A673 (cell line): ENCODE measurements around the gene RTP3. TPM values are rescaled to one million over a fixed set of nuclear protein-coding genes. Genes with fewer than 3 reads are reported as not detected.

Experiments used
- BruUV-seq: library from RNA; stranded (reverse); fragments of 400-500 nt; replicated peaks from 2 replicates; lab custom pipeline; 2021; lab: Mats Ljungman, UMichigan
- CTCF ChIA-PET: fragments of 300-600 bp; sonication (Branson Sonifier 250); formaldehyde crosslinking; loops from one replicate; lab custom pipeline; 2022; ENCODE audit warnings: antibody characterized with exemption; lab: Charles Lee
- POLR2A ChIA-PET: fragments of 300-600 bp; sonication (Branson Sonifier 250); formaldehyde crosslinking; loops from one replicate; lab custom pipeline; 2022; ENCODE audit warnings: antibody characterized with exemption; ENCODE audit not compliant: low non-redundant PET; lab: Charles Lee
- DNase-seq: peaks from one replicate; pipeline ENCODE4 v3.0.0-alpha.2; 2015; ENCODE audit warnings: low spot score
- H3K27ac ChIP-seq: fragments of 200-600 bp; sonication (generic); 2 replicates; pipeline ENCODE4 v1.5.1; 2016; ENCODE audit warnings: mixed run types, low read depth, mild to moderate bottlenecking, mixed read lengths, antibody characterized with exemption, low read length; ENCODE audit not compliant: poor library complexity, severe bottlenecking
- H3K27me3 ChIP-seq: fragments of 200-600 bp; sonication (generic); replicated peaks from 2 replicates; pipeline ENCODE4 v1.6.1; 2017; ENCODE audit warnings: mixed run types, low read depth, mild to moderate bottlenecking, mixed read lengths, antibody characterized with exemption, low read length; ENCODE audit not compliant: insufficient read depth, poor library complexity
- H3K36me3 ChIP-seq: fragments of 200-600 bp; sonication (generic); 2 replicates; pipeline ENCODE4 v1.6.1; 2016; ENCODE audit warnings: mixed run types, mild to moderate bottlenecking, mixed read lengths, antibody characterized with exemption, low read length; ENCODE audit not compliant: insufficient read depth, poor library complexity, severe bottlenecking
- H3K4me1 ChIP-seq: fragments of 200-600 bp; sonication (generic); 2 replicates; pipeline ENCODE4 v1.6.1; 2017; ENCODE audit warnings: mixed run types, mild to moderate bottlenecking, mixed read lengths, antibody characterized with exemption, low read length; ENCODE audit not compliant: insufficient read depth, poor library complexity, severe bottlenecking
- H3K4me3 ChIP-seq: fragments of 200-600 bp; sonication (generic); 2 replicates; pipeline ENCODE4 v1.5.1; 2016; ENCODE audit warnings: low read depth, mixed run types, mild to moderate bottlenecking, mixed read lengths, low read length; ENCODE audit not compliant: poor library complexity, severe bottlenecking
- H3K9me3 ChIP-seq: fragments of 200-600 bp; sonication (generic); 2 replicates; pipeline ENCODE4 v1.6.1; 2016; ENCODE audit warnings: mixed run types, low read depth, mild to moderate bottlenecking, mixed read lengths, antibody characterized with exemption, low read length; ENCODE audit not compliant: poor library complexity, severe bottlenecking
- EZH2 ChIP-seq: fragments of 200-600 bp; sonication (generic); IDR thresholded peaks from 2 replicates; pipeline ENCODE4 v1.6.1; 2017; ENCODE audit warnings: borderline replicate concordance, low read depth, mild to moderate bottlenecking, mixed read lengths, antibody characterized with exemption, low read length; ENCODE audit not compliant: poor library complexity, severe bottlenecking
- intact Hi-C: fragments of 100-400 bp; cut with micrococcal nuclease; formaldehyde crosslinking; loops from one replicate; pipeline ENCODE4 v1.10.0; 2022; ENCODE audit not compliant: unreplicated experiment
- total RNA-seq: library from RNA; stranded (reverse); gene quantifications from 2 replicates; pipeline ENCODE4 v1.2.3, GENCODE V29; 2021
- TF ChIP-seq, protein P1 (sequence below): fragments of 300-800, 200-600 bp; sonication (generic); conservative IDR thresholded peaks from 2 replicates; pipeline ENCODE4 v1.5.1; 2017; ENCODE audit warnings: low read depth, mild to moderate bottlenecking, antibody characterized with exemption, low read length, moderate library complexity, mixed read lengths

RTP3 gene
- total RNA-seq, 1 experiment from 2014 or later, result not detected

DNA sequence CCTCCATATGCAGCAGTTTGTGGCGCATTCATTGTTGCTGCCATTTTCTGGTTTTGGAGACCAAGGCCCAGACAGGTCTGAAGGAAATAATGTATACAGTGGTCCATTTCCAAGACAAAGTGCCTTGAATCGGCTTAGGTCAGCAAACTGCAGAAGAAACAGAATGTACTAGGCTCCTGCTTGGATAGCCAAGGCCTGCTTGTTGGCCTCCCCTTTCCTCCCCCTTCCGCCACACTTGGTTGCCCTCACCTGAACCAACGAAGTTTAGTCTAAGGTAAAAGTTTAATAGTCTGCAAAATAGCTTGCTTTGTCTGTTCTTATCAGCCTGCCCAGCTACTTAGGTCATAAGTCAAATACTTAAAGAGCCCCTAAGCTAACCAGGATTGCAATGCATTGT is 12.0 kb upstream of the RTP3 start:
- TF ChIP-seq, protein P1, sequence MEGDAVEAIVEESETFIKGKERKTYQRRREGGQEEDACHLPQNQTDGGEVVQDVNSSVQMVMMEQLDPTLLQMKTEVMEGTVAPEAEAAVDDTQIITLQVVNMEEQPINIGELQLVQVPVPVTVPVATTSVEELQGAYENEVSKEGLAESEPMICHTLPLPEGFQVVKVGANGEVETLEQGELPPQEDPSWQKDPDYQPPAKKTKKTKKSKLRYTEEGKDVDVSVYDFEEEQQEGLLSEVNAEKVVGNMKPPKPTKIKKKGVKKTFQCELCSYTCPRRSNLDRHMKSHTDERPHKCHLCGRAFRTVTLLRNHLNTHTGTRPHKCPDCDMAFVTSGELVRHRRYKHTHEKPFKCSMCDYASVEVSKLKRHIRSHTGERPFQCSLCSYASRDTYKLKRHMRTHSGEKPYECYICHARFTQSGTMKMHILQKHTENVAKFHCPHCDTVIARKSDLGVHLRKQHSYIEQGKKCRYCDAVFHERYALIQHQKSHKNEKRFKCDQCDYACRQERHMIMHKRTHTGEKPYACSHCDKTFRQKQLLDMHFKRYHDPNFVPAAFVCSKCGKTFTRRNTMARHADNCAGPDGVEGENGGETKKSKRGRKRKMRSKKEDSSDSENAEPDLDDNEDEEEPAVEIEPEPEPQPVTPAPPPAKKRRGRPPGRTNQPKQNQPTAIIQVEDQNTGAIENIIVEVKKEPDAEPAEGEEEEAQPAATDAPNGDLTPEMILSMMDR, result no peak
- TF ChIP-seq EZH2, result no peak
- Histone ChIP-seq H3K27ac (no peak overlapping the region), H3K9me3 (no peaks in the 10 kb centered on the region), H3K27me3 (no peaks in the 10 kb centered on the region), H3K4me1 (no peaks in the 10 kb centered on the region), H3K4me3 (no peak overlapping the region), H3K36me3 (no peaks in the 10 kb centered on the region)
- DNase-seq, result no peak
- POLR2A ChIA-PET, result no interaction called here
- CTCF ChIA-PET, result no interaction called here
- BruUV-seq, result no TSS peak
- intact Hi-C loops, result loop anchor here (5.0 kb wide), 1 partner anchor 72 kb away; no protein-coding TSS in a partner anchor

DNA sequence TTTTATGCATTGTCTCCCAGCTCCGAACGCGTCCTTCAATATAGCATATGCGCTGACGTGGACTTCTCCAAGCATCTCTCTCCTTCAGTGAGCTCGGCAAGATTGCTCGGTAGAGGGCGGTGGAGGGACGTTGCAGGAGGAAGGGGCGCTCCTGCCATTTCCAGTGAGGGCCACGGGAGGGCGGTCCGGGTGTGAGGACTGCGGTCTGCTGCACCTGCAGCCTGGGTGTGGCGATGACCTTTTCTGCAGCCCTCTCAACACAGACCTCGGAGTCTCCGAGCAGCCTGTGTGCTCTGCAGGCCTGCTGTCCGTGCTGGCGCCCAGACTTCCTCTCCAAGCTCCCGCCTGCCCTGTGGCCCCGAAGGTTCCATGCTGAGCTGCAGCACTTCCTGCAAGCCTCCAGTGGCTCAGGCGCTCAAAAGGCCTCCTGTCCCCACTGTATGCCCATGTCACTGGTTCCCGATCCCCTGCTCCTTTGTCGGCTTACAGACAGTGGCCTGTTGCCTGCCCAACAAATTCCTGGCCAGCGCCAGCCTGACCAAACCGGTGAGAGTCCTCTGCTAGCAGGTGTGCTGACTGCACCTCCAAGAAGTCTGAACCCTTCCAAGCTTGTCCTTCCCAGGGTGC is 8.9 kb upstream of the RTP3 start:
- intact Hi-C loops, result loop anchor here (2.0 to 5.0 kb wide), 2 partner anchors 68 to 142 kb away; no protein-coding TSS in a partner anchor
- Histone ChIP-seq H3K27me3 (no peaks in the 10 kb centered on the region), H3K9me3 (no peaks in the 10 kb centered on the region), H3K36me3 (no peaks in the 10 kb centered on the region), H3K4me1 (no peaks in the 10 kb centered on the region), H3K4me3 (no peak overlapping the region), H3K27ac (no peak overlapping the region)
- TF ChIP-seq, protein P1, result peak; percentile 88
- TF ChIP-seq EZH2, result no peak
- ChIA-PET CTCF (interaction anchor here (0.6 to 2.3 kb wide), 5 partner anchors 10 to 141 kb away, joined by 3 to 31 read pairs (median 5); no protein-coding TSS in a partner anchor), POLR2A (no interaction called here)
- DNase-seq, result peak; percentile 85
- BruUV-seq, result no TSS peak

DNA sequence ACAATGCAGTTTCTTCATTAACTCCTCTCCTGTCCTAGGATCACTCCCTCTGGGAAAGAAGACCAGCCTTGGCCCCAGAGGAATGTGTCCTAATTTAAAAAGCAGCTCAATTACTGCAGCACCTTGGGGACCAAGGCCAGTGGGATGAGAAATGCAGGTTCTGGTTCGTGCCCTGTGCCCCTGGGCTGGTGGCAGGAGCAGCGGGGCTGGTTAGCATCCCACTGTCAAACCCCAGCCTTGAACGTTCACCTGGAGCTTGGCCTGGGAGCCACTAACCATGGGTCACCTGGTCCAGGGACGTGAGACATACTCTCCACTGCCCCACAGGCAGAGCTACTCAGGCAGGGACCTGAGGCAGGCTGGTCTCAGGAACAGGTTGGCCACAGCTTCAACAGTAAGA is 8.4 kb upstream of the RTP3 start:
- TF ChIP-seq, protein P1, result no peak

More for the DNA sequence above, 8.4 kb upstream of the RTP3 start:
- H3K4me1 ChIP-seq, result no peaks in the 10 kb centered on the region
- H3K27ac ChIP-seq, result no peak overlapping the region
- no peaks in the 10 kb centered on the region for H3K36me3 ChIP-seq
- no peak overlapping the region for H3K4me3 ChIP-seq
- ChIA-PET CTCF (interaction anchor here (0.9 to 2.3 kb wide), 4 partner anchors 9 to 140 kb away, joined by 3 to 31 read pairs (median 10); no protein-coding TSS in a partner anchor), POLR2A (no interaction called here)
- no TSS peak for BruUV-seq
- no peaks in the 10 kb centered on the region for H3K27me3 ChIP-seq
- no peak for DNase-seq
- H3K9me3 ChIP-seq, result no peaks in the 10 kb centered on the region
- intact Hi-C loops, result loop anchor here (2.0 to 5.0 kb wide), 2 partner anchors 68 to 141 kb away; no protein-coding TSS in a partner anchor
